Natural killer cell (primary cell): ENCODE measurements around the gene MARVELD1. TPM values are rescaled to one million over a fixed set of nuclear protein-coding genes. Genes with fewer than 3 reads are reported as not detected.

Source experiments
- ATAC-seq, 3 donors: fragments of 150-1000 bp in 2 of 3; fragments of 200-7000 bp in 1 of 3; cut with Tn5 transposase; 1 replicate in 1 of 3; 2 replicates in 2 of 3; pipeline ENCODE4 v1.10.0; 2021; ENCODE audit warnings: mild to moderate bottlenecking in 2 of 3, moderate library complexity in 2 of 3
- DNase-seq, 2 donors: peaks; one replicate each; pipeline versions ENCODE4 v3.0.0 to v3.0.0-alpha.2; 2013 to 2021; ENCODE audit warnings: mixed read lengths in 1 of 2
- H3K27ac ChIP-seq: one replicate; pipeline ENCODE4 v1.5.1; 2013; ENCODE audit warnings: mild to moderate bottlenecking, low read length
- H3K27me3 ChIP-seq: one replicate; pipeline ENCODE4 v1.6.1; 2013; ENCODE audit warnings: low read length; ENCODE audit not compliant: control insufficient read depth, insufficient read depth
- H3K36me3 ChIP-seq: one replicate; pipeline ENCODE4 v1.6.1; 2013; ENCODE audit warnings: low read length; ENCODE audit not compliant: control insufficient read depth, insufficient read depth
- H3K4me1 ChIP-seq: one replicate; pipeline ENCODE4 v1.6.1; 2013; ENCODE audit warnings: low read length; ENCODE audit not compliant: control insufficient read depth, insufficient read depth
- H3K4me3 ChIP-seq: one replicate; pipeline ENCODE4 v1.5.1; 2013; ENCODE audit warnings: low read length
- H3K9me3 ChIP-seq: one replicate; pipeline ENCODE4 v1.6.1; 2013; ENCODE audit warnings: low read length; ENCODE audit not compliant: control insufficient read depth, insufficient read depth
- H3K27ac Mint-ChIP-seq, 2 donors: one replicate each; pipeline ENCODE4 v1.8.0; 2022; ENCODE audit warnings: mild to moderate bottlenecking in 2 of 2, mixed read lengths in 2 of 2, moderate library complexity in 1 of 2
- H3K27me3 Mint-ChIP-seq, 2 donors: one replicate each; pipeline ENCODE4 v1.8.0; 2022; ENCODE audit warnings: low read depth in 2 of 2, mixed read lengths in 2 of 2
- H3K36me3 Mint-ChIP-seq: one replicate; pipeline ENCODE4 v1.8.0; 2022; ENCODE audit warnings: mixed read lengths
- H3K4me1 Mint-ChIP-seq, 2 donors: one replicate each; pipeline ENCODE4 v1.8.0; 2022; ENCODE audit warnings: mixed read lengths in 2 of 2
- H3K4me3 Mint-ChIP-seq: one replicate; pipeline ENCODE4 v1.8.0; 2022; ENCODE audit warnings: mild to moderate bottlenecking, moderate library complexity, mixed read lengths
- H3K9me3 Mint-ChIP-seq, 2 donors: one replicate each; pipeline ENCODE4 v1.8.0; 2022; ENCODE audit warnings: mixed read lengths in 2 of 2
- CTCF ChIP-seq: fragments of 200-600 bp; IDR thresholded peaks from one replicate; pipeline ENCODE4 v1.8.0; 2022; ENCODE audit warnings: antibody characterized with exemption
- WGBS: methylation state at CpG from one replicate; pipeline ENCODE4 v1.1.7; 2013; ENCODE audit warnings: missing lambda C conversion rate; ENCODE audit not compliant: insufficient coverage; 5-methylcytosine and 5-hydroxymethylcytosine counted together
- intact Hi-C: fragments of 100-400 bp; cut with micrococcal nuclease; formaldehyde crosslinking; loops from one replicate; pipeline ENCODE4 v1.14.2; 2022
- total RNA-seq, 4 donors: library from RNA; stranded (reverse); fragments of 120-200 nt in 1 of 4; gene quantifications; one replicate each; pipeline versions ENCODE4 v1.2.3 to v1.2.4, GENCODE V29; 2013 to 2022

Gene MARVELD1
- total RNA-seq, 3 donors from 2014 or later (not counting 1 experiment from before 2014, with no cell fraction given), result 0.40 to 0.84 (median 0.40) TPM

- H3K27ac Mint-ChIP-seq, result no peak overlapping the region
- H3K27me3 ChIP-seq, result peaks cover 3% of the 10 kb centered on the region
These were observed 1.6 kb upstream of the MARVELD1 start for GRCh38 chr10:97711640-97712572.

GRCh38 chr10:97713826-97714400 lies 383 bp downstream of the MARVELD1 start:
- Histone ChIP-seq H3K27ac (no peak overlapping the region), H3K4me3 (peak overlapping the region; percentile 39), H3K36me3 (no peaks in the 10 kb centered on the region), H3K9me3 (no peaks in the 10 kb centered on the region), H3K27me3 (peaks cover 3% of the 10 kb centered on the region), H3K4me1 (peaks cover 16% of the 10 kb centered on the region)
- Mint-ChIP-seq H3K4me1 (peaks cover 15 to 34% of the 10 kb centered on the region in 2 donors), H3K36me3 (no peaks in the 10 kb centered on the region), H3K27me3 (peaks cover 33 to 43% of the 10 kb centered on the region in 2 donors), H3K9me3 (no peaks in the 10 kb centered on the region), H3K27ac (peak overlapping the region; percentile 6 to 70), H3K4me3 (peak overlapping the region; percentile 97)
- intact Hi-C loops, result no loop called here
- WGBS, result under 1% methylated on average over 69 of the region's 69 CpGs
- DNase-seq (peak; percentile 33 to 78), ATAC-seq (peak; percentile 71 to 80 (median 74))
- TF ChIP-seq CTCF, result no peak

More at GRCh38 chr10:97711640-97712572, 1.6 kb upstream of the MARVELD1 start:
- WGBS, result 97% methylated on average over 9 of the region's 9 CpGs
- Mint-ChIP-seq H3K4me1 (peaks cover 15 to 29% of the 10 kb centered on the region in 2 donors), H3K9me3 (no peaks in the 10 kb centered on the region), H3K36me3 (no peaks in the 10 kb centered on the region), H3K27me3 (peaks cover 30 to 35% of the 10 kb centered on the region in 2 donors), H3K4me3 (peak overlapping the region; percentile 84)
- ATAC-seq, result no peak
- no peaks in the 10 kb centered on the region for H3K36me3 ChIP-seq
- no peak for TF ChIP-seq CTCF
- H3K4me3 ChIP-seq, result no peak overlapping the region
- no peak for DNase-seq
- H3K4me1 ChIP-seq, result peaks cover 16% of the 10 kb centered on the region
- no peak overlapping the region for H3K27ac ChIP-seq
- H3K9me3 ChIP-seq, result no peaks in the 10 kb centered on the region
- intact Hi-C loops, result no loop called here

- peaks cover 3% of the 10 kb centered on the region for H3K27me3 ChIP-seq
- peak overlapping the region; percentile 16 for H3K4me3 ChIP-seq
- DNase-seq, result peak in 1 of 2 donors; percentile 27
- Mint-ChIP-seq H3K27ac (peak overlapping the region; percentile 6 to 70), H3K9me3 (no peaks in the 10 kb centered on the region), H3K4me3 (peak overlapping the region; percentile 97), H3K36me3 (no peaks in the 10 kb centered on the region), H3K27me3 (peaks cover 34 to 40% of the 10 kb centered on the region in 2 donors), H3K4me1 (peaks cover 15 to 28% of the 10 kb centered on the region in 2 donors)
- no peak overlapping the region for H3K27ac ChIP-seq
- H3K36me3 ChIP-seq, result no peaks in the 10 kb centered on the region
- peak; percentile 29 to 47 (median 31) for ATAC-seq
- TF ChIP-seq CTCF, result no peak
- intact Hi-C loops, result no loop called here
- no peaks in the 10 kb centered on the region for H3K9me3 ChIP-seq
- 6% methylated on average over 74 of the region's 74 CpGs for WGBS
- H3K4me1 ChIP-seq, result peaks cover 16% of the 10 kb centered on the region
These were observed 1.1 kb downstream of the MARVELD1 start for GRCh38 chr10:97714401-97715258.
